B cell (primary cell): Measurements from ENCODE around the gene GGT1. TPM values are rescaled to one million over a fixed set of nuclear protein-coding genes. Genes with fewer than 3 reads are reported as not detected.

Experiments
- ATAC-seq: fragments of 200-7000 bp; cut with Tn5 transposase; one replicate; pipeline ENCODE4 v1.10.0; 2021; ENCODE audit warnings: low read depth, mild to moderate bottlenecking, moderate number of reproducible peaks, moderate library complexity
- CTCF ChIA-PET: fragments of 350-600 bp; sonication (Branson Sonifier 250); formaldehyde crosslinking; loops from one replicate; lab custom pipeline; 2021; ENCODE audit warnings: antibody characterized with exemption, inconsistent platforms; lab: Charles Lee
- POLR2A ChIA-PET: fragments of 350-600 bp; sonication (Branson Sonifier 250); formaldehyde crosslinking; loops from one replicate; lab custom pipeline; 2021; ENCODE audit warnings: antibody characterized with exemption; lab: Charles Lee
- DNase-seq: peaks from one replicate; pipeline ENCODE4 v3.0.0; 2013
- H2AFZ ChIP-seq: 2 replicates; pipeline ENCODE4 v1.6.1; 2012; ENCODE audit warnings: mild to moderate bottlenecking, low read depth, low read length; ENCODE audit not compliant: insufficient read depth, poor library complexity, severe bottlenecking
- H3K27ac ChIP-seq, 2 donors: 1 replicate in 1 of 2; 2 replicates in 1 of 2; pipeline ENCODE4 v1.5.1; 2012 to 2013; ENCODE audit warnings: low read length in 2 of 2, mild to moderate bottlenecking in 2 of 2, moderate library complexity in 1 of 2
- H3K27me3 ChIP-seq, 4 experiments: fragments of 200-600 bp in 1 of 4; sonication (generic) in 1 of 4; replicated peaks in 1 of 4; 1 replicate in 2 of 4; 2 replicates in 2 of 4; pipeline versions ENCODE4 v1.6.1 to v1.7.0; 2013 to 2016; ENCODE audit warnings: low read length in 3 of 4, mild to moderate bottlenecking in 2 of 4, mixed read lengths in 1 of 4, moderate library complexity in 1 of 4; ENCODE audit not compliant: insufficient read depth in 4 of 4, control insufficient read depth in 3 of 4; ENCODE audit errors: control extremely low read depth in 1 of 4
- H3K36me3 ChIP-seq, 2 experiments: replicated peaks in 1 of 2; 1 replicate in 1 of 2; 2 replicates in 1 of 2; pipeline versions ENCODE4 v1.6.1 to v1.7.1; 2013; ENCODE audit warnings: low read length in 1 of 2; ENCODE audit not compliant: insufficient read depth in 2 of 2, control insufficient read depth in 1 of 2; ENCODE audit errors: control extremely low read depth in 1 of 2, extremely low read depth in 1 of 2
- H3K4me1 ChIP-seq, 2 donors: fragments of 200-600 bp in 1 of 2; sonication (generic) in 1 of 2; 1 replicate in 1 of 2; 2 replicates in 1 of 2; pipeline versions ENCODE4 v1.5.1 to v1.6.1; 2013 to 2017; ENCODE audit warnings: low read length in 2 of 2; ENCODE audit not compliant: control insufficient read depth in 2 of 2, insufficient read depth in 2 of 2
- H3K4me2 ChIP-seq: replicated peaks from 2 replicates; pipeline ENCODE3; 2012; ENCODE audit warnings: mild to moderate bottlenecking, low read depth, low read length; ENCODE audit not compliant: poor library complexity, severe bottlenecking
- H3K4me3 ChIP-seq, 5 experiments: fragments of 200-600 bp in 1 of 5; sonication (generic) in 1 of 5; 1 replicate in 3 of 5; 2 replicates in 2 of 5; pipeline versions ENCODE4 v1.5.1 to v1.7.0; 2011 to 2016; ENCODE audit warnings: low read length in 4 of 5, mild to moderate bottlenecking in 4 of 5, low read depth in 2 of 5, control low read depth in 1 of 5, moderate library complexity in 1 of 5; ENCODE audit not compliant: insufficient read depth in 1 of 5; ENCODE audit errors: control extremely low read depth in 1 of 5, extremely low read depth in 1 of 5
- H3K79me2 ChIP-seq: fragments of 200-600 bp; sonication (generic); one replicate; pipeline ENCODE4 v1.6.0; 2016; ENCODE audit warnings: low read length; ENCODE audit not compliant: control insufficient read depth, insufficient read depth
- H3K9ac ChIP-seq: fragments of 200-600 bp; sonication (generic); 2 replicates; pipeline ENCODE4 v1.6.1; 2017; ENCODE audit warnings: mild to moderate bottlenecking, low read length, moderate library complexity
- H3K9me3 ChIP-seq, 3 donors: one replicate each; pipeline versions ENCODE4 v1.6.1 to v1.7.1; 2013; ENCODE audit warnings: low read length in 2 of 3; ENCODE audit not compliant: control insufficient read depth in 2 of 3, insufficient read depth in 1 of 3; ENCODE audit errors: control extremely low read depth in 1 of 3
- H4K20me1 ChIP-seq: 2 replicates; pipeline ENCODE4 v1.6.0; 2012; ENCODE audit warnings: mild to moderate bottlenecking, low read length; ENCODE audit not compliant: insufficient read depth, control insufficient read depth, poor library complexity, severe bottlenecking
- H3K27ac Mint-ChIP-seq: one replicate; pipeline ENCODE4 v1.8.0; 2021; ENCODE audit warnings: mixed read lengths
- H3K27me3 Mint-ChIP-seq: one replicate; pipeline ENCODE4 v1.8.0; 2021; ENCODE audit warnings: mixed read lengths
- H3K4me1 Mint-ChIP-seq: one replicate; pipeline ENCODE4 v1.8.0; 2021; ENCODE audit warnings: mixed read lengths
- H3K4me3 Mint-ChIP-seq: one replicate; pipeline ENCODE4 v1.8.0; 2021; ENCODE audit warnings: mixed read lengths
- H3K9me3 Mint-ChIP-seq: one replicate; pipeline ENCODE4 v1.8.0; 2022; ENCODE audit warnings: mixed read lengths; ENCODE audit not compliant: insufficient read depth
- EZH2 ChIP-seq: IDR thresholded peaks from 2 replicates; pipeline ENCODE4 v1.6.1; 2012; ENCODE audit warnings: borderline replicate concordance, low read depth, mild to moderate bottlenecking, moderate library complexity, low read length; ENCODE audit not compliant: insufficient read depth, poor library complexity, severe bottlenecking
- WGBS: methylation state at CpG from one replicate; pipeline ENCODE4 v1.1.5; 2013; ENCODE audit warnings: missing lambda C conversion rate; ENCODE audit not compliant: insufficient coverage; 5-methylcytosine and 5-hydroxymethylcytosine counted together
- intact Hi-C: fragments of 100-400 bp; cut with micrococcal nuclease; formaldehyde crosslinking; loops from one replicate; pipeline ENCODE4 v1.10.0; 2022
- polyA plus RNA-seq: library from polyadenylated mRNA; depleted of rRNA; stranded (reverse); fragments of >200 nt; gene quantifications from 2 replicates; pipeline ENCODE4 v1.2.3, GENCODE V29; 2012
- total RNA-seq, 2 donors: library from RNA; stranded (reverse); fragments of 120-200 nt in 1 of 2; gene quantifications; 1 replicate in 1 of 2; 2 replicates in 1 of 2; pipeline versions ENCODE4 v1.2.3 to v1.2.4, GENCODE V29; 2013 to 2022
- TF ChIP-seq, protein P1 (sequence below): fragments of 200-600 bp; IDR thresholded peaks from one replicate; pipeline ENCODE4 v1.8.0; 2022; ENCODE audit warnings: antibody characterized with exemption, mild to moderate bottlenecking

Gene GGT1
- total and polyA plus RNA-seq, 2 donors (not counting 1 experiment from before 2014, with no cell fraction given): 7.8 to 22.1 TPM

DNA sequence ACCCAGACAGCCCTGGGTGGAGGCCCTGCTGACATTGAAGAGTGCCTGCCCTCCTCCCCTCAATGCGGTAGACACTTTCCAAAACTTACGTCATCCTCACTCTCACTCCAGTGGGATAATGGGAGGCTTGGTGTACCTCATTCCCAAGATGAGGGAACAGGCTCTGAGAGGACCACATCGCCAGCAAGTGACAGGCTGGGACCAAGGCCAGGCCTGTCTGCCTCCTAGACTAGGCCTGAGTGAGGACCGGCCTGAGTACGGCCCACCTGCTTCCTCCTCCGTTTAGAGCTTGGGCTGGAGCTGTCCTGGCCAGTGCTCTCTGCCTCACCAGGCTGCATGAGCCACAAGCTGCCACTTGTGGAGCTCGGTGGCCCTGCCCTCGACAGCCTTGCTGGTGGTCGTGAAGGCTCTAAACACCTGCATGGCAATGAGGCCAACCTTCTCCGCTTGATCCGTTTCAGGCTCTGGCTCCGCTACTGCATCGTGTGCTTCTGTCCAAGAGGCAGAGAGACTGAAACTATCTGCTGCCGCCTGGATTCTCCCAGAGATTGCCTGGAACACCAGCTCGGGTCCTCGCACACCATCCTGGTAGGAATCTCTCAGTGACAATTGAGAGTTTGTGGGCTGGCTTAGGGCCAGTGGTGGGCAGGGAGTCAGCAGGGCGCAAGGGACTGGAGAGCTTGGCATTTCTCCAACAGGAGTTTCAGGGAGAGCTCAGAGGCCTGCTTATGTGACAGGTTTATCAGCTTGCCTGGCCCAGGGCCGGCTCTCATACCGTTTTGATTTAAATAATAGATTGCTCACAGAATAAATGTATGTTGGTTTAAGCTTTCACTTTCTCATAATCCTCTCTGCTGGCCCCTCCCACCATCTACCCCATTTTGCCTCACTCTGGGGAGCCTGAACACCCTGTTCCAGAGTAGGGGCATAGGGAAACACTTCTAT lies 19.5 kb upstream of the GGT1 start:
- H4K20me1 ChIP-seq: no peaks in the 10 kb centered on the region
- H3K79me2 ChIP-seq: no peaks in the 10 kb centered on the region
- H3K4me2 ChIP-seq: no peak overlapping the region
- no peak overlapping the region for H3K9ac ChIP-seq
- Mint-ChIP-seq H3K4me3 (no peak overlapping the region), H3K4me1 (no peaks in the 10 kb centered on the region), H3K27ac (no peak overlapping the region), H3K9me3 (no peaks in the 10 kb centered on the region), H3K27me3 (no peaks in the 10 kb centered on the region)
- no peak for ATAC-seq
- H3K4me1 ChIP-seq: no peaks in the 10 kb centered on the region
- H3K27ac ChIP-seq: no peak overlapping the region
- DNase-seq: no peak
- ChIA-PET CTCF (no interaction called here), POLR2A (no interaction called here)
- TF ChIP-seq, protein P1, sequence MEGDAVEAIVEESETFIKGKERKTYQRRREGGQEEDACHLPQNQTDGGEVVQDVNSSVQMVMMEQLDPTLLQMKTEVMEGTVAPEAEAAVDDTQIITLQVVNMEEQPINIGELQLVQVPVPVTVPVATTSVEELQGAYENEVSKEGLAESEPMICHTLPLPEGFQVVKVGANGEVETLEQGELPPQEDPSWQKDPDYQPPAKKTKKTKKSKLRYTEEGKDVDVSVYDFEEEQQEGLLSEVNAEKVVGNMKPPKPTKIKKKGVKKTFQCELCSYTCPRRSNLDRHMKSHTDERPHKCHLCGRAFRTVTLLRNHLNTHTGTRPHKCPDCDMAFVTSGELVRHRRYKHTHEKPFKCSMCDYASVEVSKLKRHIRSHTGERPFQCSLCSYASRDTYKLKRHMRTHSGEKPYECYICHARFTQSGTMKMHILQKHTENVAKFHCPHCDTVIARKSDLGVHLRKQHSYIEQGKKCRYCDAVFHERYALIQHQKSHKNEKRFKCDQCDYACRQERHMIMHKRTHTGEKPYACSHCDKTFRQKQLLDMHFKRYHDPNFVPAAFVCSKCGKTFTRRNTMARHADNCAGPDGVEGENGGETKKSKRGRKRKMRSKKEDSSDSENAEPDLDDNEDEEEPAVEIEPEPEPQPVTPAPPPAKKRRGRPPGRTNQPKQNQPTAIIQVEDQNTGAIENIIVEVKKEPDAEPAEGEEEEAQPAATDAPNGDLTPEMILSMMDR: no peak
- TF ChIP-seq EZH2: no peak
- no peaks in the 10 kb centered on the region for H3K27me3 ChIP-seq
- no peak overlapping the region for H2AFZ ChIP-seq
- intact Hi-C loops: no loop called here
- WGBS: 87% methylated on average over 15 of the region's 19 CpGs
- H3K9me3 ChIP-seq: no peaks in the 10 kb centered on the region
- no peaks in the 10 kb centered on the region for H3K36me3 ChIP-seq
- no peak overlapping the region for H3K4me3 ChIP-seq

DNA sequence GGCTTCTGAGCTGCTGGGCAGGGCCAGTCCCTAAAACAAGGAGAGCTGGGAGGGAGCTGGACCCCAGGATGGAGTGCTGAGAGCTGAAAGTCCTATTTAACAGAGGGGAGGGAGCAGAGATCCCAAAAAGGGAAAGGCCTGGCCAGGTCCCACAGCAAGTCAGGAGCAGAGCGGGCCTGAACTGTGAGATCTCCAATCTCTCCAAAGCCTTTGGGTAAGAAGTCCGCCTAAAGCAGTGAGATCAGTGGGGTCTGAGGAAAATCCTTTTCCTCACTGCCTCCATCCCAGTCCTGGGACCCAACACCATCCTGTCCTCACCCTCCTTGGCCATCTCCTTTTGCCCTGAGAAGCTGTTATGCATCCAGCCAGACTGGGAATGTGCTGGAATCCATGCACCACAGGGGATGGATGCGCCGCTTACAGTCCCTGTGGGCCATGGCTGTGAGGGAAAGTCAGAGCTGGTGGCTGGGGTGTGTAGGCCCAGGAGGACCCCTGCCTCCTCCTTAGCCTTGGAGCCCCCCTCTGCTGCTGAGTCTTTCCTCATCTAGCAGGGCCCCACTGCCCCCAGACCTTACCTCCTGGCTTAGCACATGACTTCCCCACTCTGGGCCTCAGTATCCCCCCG lies 18.7 kb upstream of the GGT1 start:
- no peak overlapping the region for H3K27ac ChIP-seq
- no peak overlapping the region for H3K4me3 ChIP-seq
- 100% methylated on average over 2 of the region's 5 CpGs for WGBS
- H3K9ac ChIP-seq: no peak overlapping the region
- no peak for ATAC-seq
- TF ChIP-seq, protein P1: no peak
- TF ChIP-seq EZH2: no peak
- ChIA-PET POLR2A (no interaction called here), CTCF (no interaction called here)
- H3K36me3 ChIP-seq: no peaks in the 10 kb centered on the region
- no peaks in the 10 kb centered on the region for H3K9me3 Mint-ChIP-seq
- peaks cover 0 to 3% of the 10 kb centered on the region in 2 donors for H3K4me1 ChIP-seq
- no peak overlapping the region for H2AFZ ChIP-seq
- intact Hi-C loops: no loop called here
- H3K27me3 Mint-ChIP-seq: no peaks in the 10 kb centered on the region
- no peaks in the 10 kb centered on the region for H4K20me1 ChIP-seq
- H3K9me3 ChIP-seq: no peaks in the 10 kb centered on the region
- no peak overlapping the region for H3K4me2 ChIP-seq
- no peaks in the 10 kb centered on the region for H3K4me1 Mint-ChIP-seq
- H3K27me3 ChIP-seq: no peaks in the 10 kb centered on the region
- H3K27ac Mint-ChIP-seq: no peak overlapping the region
- no peak for DNase-seq
- H3K79me2 ChIP-seq: no peaks in the 10 kb centered on the region
- H3K4me3 Mint-ChIP-seq: no peak overlapping the region
